HepG2 (cell line): ENCODE data around the gene WSCD1. TPM values are rescaled to one million over a fixed set of nuclear protein-coding genes. Genes with fewer than 3 reads are reported as not detected.

ENCODE experiments used
- ATAC-seq: fragments of 200-7000 bp; cut with Tn5 transposase; 3 replicates; pipeline ENCODE4 v1.9.1; 2020; ENCODE audit warnings: mild to moderate bottlenecking, moderate library complexity
- BruUV-seq: library from RNA; stranded (reverse); fragments of 400-500 nt; replicated peaks from 2 replicates; lab custom pipeline; 2021; lab: Mats Ljungman, UMichigan
- CTCF ChIA-PET: fragments of 300-600 bp; formaldehyde crosslinking; extraction: SDS; loops from one replicate; lab custom pipeline; 2021; ENCODE audit warnings: low total read pairs, inconsistent platforms, low intra/inter-chr PET ratio; lab: Yijun Ruan, JAX
- POLR2A ChIA-PET: fragments of 350-600 bp; sonication (Branson Sonifier 250); formaldehyde crosslinking; loops from one replicate; lab custom pipeline; 2020; ENCODE audit warnings: antibody characterized with exemption, inconsistent platforms; lab: Yijun Ruan, JAX
- DNase-seq: peaks from one replicate; pipeline ENCODE4 v3.0.0-alpha.2; 2015; ENCODE audit warnings: low spot score
- FAIRE-seq: peaks from 3 replicates; lab custom pipeline; 2011; peaks lifted over from hg19 to GRCh38; lab: Jason Lieb, UNC
- H2AFZ ChIP-seq: one replicate; pipeline ENCODE4 v1.6.1; 2011; ENCODE audit warnings: low read length, inconsistent platforms
- H3K27ac ChIP-seq: fragments of 300-600 bp; 3 replicates; pipeline ENCODE4 v1.8.0; 2011; ENCODE audit warnings: mixed run types, mild to moderate bottlenecking, mixed read lengths, low read length, inconsistent platforms; ENCODE audit not compliant: insufficient read depth; ENCODE audit errors: extremely low read length
- H3K27me3 ChIP-seq, 2 experiments: fragments of 200-600 bp in 1 of 2; 2 replicates in 1 of 2; 3 replicates in 1 of 2; pipeline versions ENCODE4 v1.6.0 to v1.8.0; 2011; ENCODE audit warnings: low read length in 2 of 2, mild to moderate bottlenecking in 2 of 2, moderate library complexity in 2 of 2, inconsistent platforms in 1 of 2; ENCODE audit not compliant: insufficient read depth in 2 of 2, control insufficient read depth in 1 of 2
- H3K36me3 ChIP-seq, 2 experiments: fragments of 200-600 bp in 1 of 2; replicated peaks in 1 of 2; 2 replicates in 1 of 2; 3 replicates in 1 of 2; pipeline versions ENCODE4 v1.5.1 to v1.8.0; 2011; ENCODE audit warnings: low read length in 2 of 2, inconsistent platforms in 1 of 2; ENCODE audit not compliant: insufficient read depth in 2 of 2, control insufficient read depth in 1 of 2
- H3K4me1 ChIP-seq: 2 replicates; pipeline ENCODE4 v1.5.1; 2012; ENCODE audit warnings: low read length, inconsistent platforms; ENCODE audit not compliant: insufficient read depth
- H3K4me2 ChIP-seq: 2 replicates; pipeline ENCODE4 v1.6.0; 2011; ENCODE audit warnings: low read depth, low read length, inconsistent platforms
- H3K4me3 ChIP-seq, 3 experiments: fragments of 200-600 bp in 1 of 3; sonication (generic), shearing (Covaris generic) in 1 of 3; replicated peaks in 1 of 3; 2 replicates each; pipeline ENCODE4 v1.5.1; 2011 to 2016; ENCODE audit warnings: low read length in 3 of 3, inconsistent platforms in 2 of 3, low read depth in 2 of 3, mild to moderate bottlenecking in 2 of 3, control low read depth in 1 of 3, mixed read lengths in 1 of 3; ENCODE audit not compliant: insufficient read depth in 1 of 3
- H3K79me2 ChIP-seq: one replicate; pipeline ENCODE4 v1.6.1; 2011; ENCODE audit warnings: low read length, inconsistent platforms; ENCODE audit not compliant: insufficient read depth
- H3K9ac ChIP-seq: 2 replicates; pipeline ENCODE4 v1.6.0; 2011; ENCODE audit warnings: mild to moderate bottlenecking, low read depth, low read length, inconsistent platforms; ENCODE audit not compliant: insufficient read depth
- H3K9me3 ChIP-seq: 2 replicates; pipeline ENCODE4 v1.5.1; 2012; ENCODE audit warnings: mild to moderate bottlenecking, low read length
- H4K20me1 ChIP-seq: 2 replicates; pipeline ENCODE4 v1.6.0; 2011; ENCODE audit warnings: inconsistent platforms, mild to moderate bottlenecking, low read length, moderate library complexity; ENCODE audit not compliant: insufficient read depth
- AKNA ChIP-seq: sonication (generic); formaldehyde crosslinking; IDR thresholded peaks from 2 replicates; pipeline ENCODE4 v1.4.0; 2020; ENCODE audit warnings: missing genetic modification reagents, borderline replicate concordance
- ATF1 ChIP-seq: IDR thresholded peaks from 2 replicates; pipeline ENCODE4 v1.6.1; 2016; ENCODE audit warnings: mild to moderate bottlenecking, control low read depth
- HMG20B ChIP-seq: conservative IDR thresholded peaks from 2 replicates; pipeline ENCODE4 v1.6.1; 2016; ENCODE audit warnings: missing genetic modification reagents, missing compliant biosample characterization
- TAF1 ChIP-seq: sonication (generic); formaldehyde crosslinking; IDR thresholded peaks from 2 replicates; pipeline ENCODE4 v1.4.0; 2020; ENCODE audit warnings: missing genetic modification reagents
- WGBS: methylation state at CpG from one replicate; pipeline ENCODE4 v1.1.6; 2017; ENCODE audit warnings: low lambda C conversion rate; 5-methylcytosine and 5-hydroxymethylcytosine counted together
- in situ Hi-C: cut with HindIII; loops from 2 replicates; pipeline ENCODE4 v1.10.0; 2017; ENCODE audit warnings: low pct_unique_long_range_greater_than_20kb; ENCODE audit not compliant: extremely low pct_ligation_motif_present
- intact Hi-C: fragments of 100-400 bp; cut with micrococcal nuclease; formaldehyde crosslinking; loops from one replicate; pipeline ENCODE4 v1.10.0; 2022; ENCODE audit not compliant: unreplicated experiment
- polyA plus RNA-seq, 8 experiments: library from polyadenylated mRNA; depleted of rRNA in 3 of 8; stranded (reverse) in 7 of 8; unstranded in 1 of 8; fragments of >200 nt; fragmentation: Illumina TruSeq in 4 of 8; extraction: Trizol in 4 of 8; gene quantifications; 2 replicates each; pipeline versions ENCODE4 v1.2.1 to v1.2.3, GENCODE V29; 2011 to 2016; ENCODE audit warnings: low read depth in 4 of 8, missing spikeins in 1 of 8, mixed read lengths in 1 of 8; ENCODE audit not compliant: insufficient read depth in 1 of 8
- total RNA-seq, 5 experiments: library from RNA; depleted of rRNA; stranded (reverse); fragments of >200 nt; fragmentation: Illumina TruSeq; extraction: Trizol; gene quantifications; 2 replicates each; pipeline ENCODE4 v1.2.3, GENCODE V29; 2016; ENCODE audit warnings: low read depth in 1 of 5
- TF ChIP-seq, protein P1 (sequence below): sonication (generic); formaldehyde crosslinking; IDR thresholded peaks from 2 replicates; pipeline ENCODE4 v1.4.0; 2020; ENCODE audit warnings: missing genetic modification reagents
- TF ChIP-seq, protein P2 (sequence below): sonication (generic); formaldehyde crosslinking; IDR thresholded peaks from 2 replicates; pipeline ENCODE4 v1.4.0; 2020; ENCODE audit warnings: missing genetic modification reagents

Gene WSCD1
- total and polyA plus RNA-seq, 2 of the 13 experiments (the other 11 are each of a cell fraction or from before 2014, with no cell fraction given): 0.24 to 2.7 TPM

- H3K27me3 ChIP-seq: peaks cover 4 to 33% of the 10 kb centered on the region in 2 experiments; a peak in 2 of 5 replicates
- CTCF ChIA-PET: no interaction called here
Measured at GRCh38 chr17:6168296-6168695, 98.1 kb downstream of the WSCD1 start.

GRCh38 chr17:6170349-6170748 lies 100.2 kb downstream of the WSCD1 start:
- TF ChIP-seq AKNA (CRISPR knock-in tag): no peak
- TF ChIP-seq ATF1 (CRISPR knock-in tag): no peak
- TF ChIP-seq, protein P1, sequence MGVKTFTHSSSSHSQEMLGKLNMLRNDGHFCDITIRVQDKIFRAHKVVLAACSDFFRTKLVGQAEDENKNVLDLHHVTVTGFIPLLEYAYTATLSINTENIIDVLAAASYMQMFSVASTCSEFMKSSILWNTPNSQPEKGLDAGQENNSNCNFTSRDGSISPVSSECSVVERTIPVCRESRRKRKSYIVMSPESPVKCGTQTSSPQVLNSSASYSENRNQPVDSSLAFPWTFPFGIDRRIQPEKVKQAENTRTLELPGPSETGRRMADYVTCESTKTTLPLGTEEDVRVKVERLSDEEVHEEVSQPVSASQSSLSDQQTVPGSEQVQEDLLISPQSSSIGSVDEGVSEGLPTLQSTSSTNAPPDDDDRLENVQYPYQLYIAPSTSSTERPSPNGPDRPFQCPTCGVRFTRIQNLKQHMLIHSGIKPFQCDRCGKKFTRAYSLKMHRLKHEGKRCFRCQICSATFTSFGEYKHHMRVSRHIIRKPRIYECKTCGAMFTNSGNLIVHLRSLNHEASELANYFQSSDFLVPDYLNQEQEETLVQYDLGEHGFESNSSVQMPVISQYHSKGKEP (CRISPR knock-in tag): no peak
- no peak for TF ChIP-seq TAF1 (CRISPR knock-in tag)
- TF ChIP-seq, protein P2, sequence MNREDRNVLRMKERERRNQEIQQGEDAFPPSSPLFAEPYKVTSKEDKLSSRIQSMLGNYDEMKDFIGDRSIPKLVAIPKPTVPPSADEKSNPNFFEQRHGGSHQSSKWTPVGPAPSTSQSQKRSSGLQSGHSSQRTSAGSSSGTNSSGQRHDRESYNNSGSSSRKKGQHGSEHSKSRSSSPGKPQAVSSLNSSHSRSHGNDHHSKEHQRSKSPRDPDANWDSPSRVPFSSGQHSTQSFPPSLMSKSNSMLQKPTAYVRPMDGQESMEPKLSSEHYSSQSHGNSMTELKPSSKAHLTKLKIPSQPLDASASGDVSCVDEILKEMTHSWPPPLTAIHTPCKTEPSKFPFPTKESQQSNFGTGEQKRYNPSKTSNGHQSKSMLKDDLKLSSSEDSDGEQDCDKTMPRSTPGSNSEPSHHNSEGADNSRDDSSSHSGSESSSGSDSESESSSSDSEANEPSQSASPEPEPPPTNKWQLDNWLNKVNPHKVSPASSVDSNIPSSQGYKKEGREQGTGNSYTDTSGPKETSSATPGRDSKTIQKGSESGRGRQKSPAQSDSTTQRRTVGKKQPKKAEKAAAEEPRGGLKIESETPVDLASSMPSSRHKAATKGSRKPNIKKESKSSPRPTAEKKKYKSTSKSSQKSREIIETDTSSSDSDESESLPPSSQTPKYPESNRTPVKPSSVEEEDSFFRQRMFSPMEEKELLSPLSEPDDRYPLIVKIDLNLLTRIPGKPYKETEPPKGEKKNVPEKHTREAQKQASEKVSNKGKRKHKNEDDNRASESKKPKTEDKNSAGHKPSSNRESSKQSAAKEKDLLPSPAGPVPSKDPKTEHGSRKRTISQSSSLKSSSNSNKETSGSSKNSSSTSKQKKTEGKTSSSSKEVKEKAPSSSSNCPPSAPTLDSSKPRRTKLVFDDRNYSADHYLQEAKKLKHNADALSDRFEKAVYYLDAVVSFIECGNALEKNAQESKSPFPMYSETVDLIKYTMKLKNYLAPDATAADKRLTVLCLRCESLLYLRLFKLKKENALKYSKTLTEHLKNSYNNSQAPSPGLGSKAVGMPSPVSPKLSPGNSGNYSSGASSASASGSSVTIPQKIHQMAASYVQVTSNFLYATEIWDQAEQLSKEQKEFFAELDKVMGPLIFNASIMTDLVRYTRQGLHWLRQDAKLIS (CRISPR knock-in tag): no peak
- TF ChIP-seq, all 625 proteins: peak for 0
- ChIA-PET CTCF (no interaction called here), POLR2A (no interaction called here)

More at GRCh38 chr17:6168296-6168695, 98.1 kb downstream of the WSCD1 start:
- 19% methylated on average over 6 of the region's 6 CpGs for WGBS
- Histone ChIP-seq H2AFZ (no peak overlapping the region), H3K4me1 (no peaks in the 10 kb centered on the region), H3K79me2 (no peaks in the 10 kb centered on the region), H3K9ac (no peak overlapping the region), H3K27ac (no peak overlapping the region), H3K4me3 (no peak overlapping the region), H4K20me1 (no peaks in the 10 kb centered on the region)
- FAIRE-seq: no peak
- BruUV-seq: no TSS peak
- POLR2A ChIA-PET: no interaction called here
- intact Hi-C loops (no loop called here), in situ Hi-C loops (no loop called here)
- TF ChIP-seq HMG20B (CRISPR knock-in tag): no peak
- TF ChIP-seq, all 625 proteins: peak for 0
- Histone ChIP-seq H3K4me2 (no peak overlapping the region), H3K36me3 (no peaks in the 10 kb centered on the region), H3K9me3 (no peaks in the 10 kb centered on the region)
- ATAC-seq (no peak), DNase-seq (no peak)

More at GRCh38 chr17:6170349-6170748, 100.2 kb downstream of the WSCD1 start:
- Histone ChIP-seq H3K4me1 (no peaks in the 10 kb centered on the region), H3K27me3 (peaks cover 4 to 39% of the 10 kb centered on the region in 2 experiments; a peak in 3 of 5 replicates), H4K20me1 (no peaks in the 10 kb centered on the region), H2AFZ (no peak overlapping the region), H3K9me3 (no peaks in the 10 kb centered on the region), H3K4me2 (no peak overlapping the region), H3K36me3 (no peaks in the 10 kb centered on the region), H3K9ac (no peak overlapping the region), H3K27ac (no peak overlapping the region), H3K79me2 (no peaks in the 10 kb centered on the region), H3K4me3 (no peak overlapping the region)
- WGBS: 4% methylated on average over 4 of the region's 4 CpGs
- DNase-seq (no peak), FAIRE-seq (no peak), ATAC-seq (no peak)
- intact Hi-C loops (no loop called here), in situ Hi-C loops (no loop called here)
- no TSS peak for BruUV-seq
